B cell (primary cell): ENCODE measurements around the gene IKBKE. TPM values are rescaled to one million over a fixed set of nuclear protein-coding genes. Genes with fewer than 3 reads are reported as not detected.

Source experiments
- ATAC-seq: fragments of 200-7000 bp; cut with Tn5 transposase; one replicate; pipeline ENCODE4 v1.10.0; 2021; ENCODE audit warnings: low read depth, mild to moderate bottlenecking, moderate number of reproducible peaks, moderate library complexity
- CTCF ChIA-PET: fragments of 350-600 bp; sonication (Branson Sonifier 250); formaldehyde crosslinking; loops from one replicate; lab custom pipeline; 2021; ENCODE audit warnings: antibody characterized with exemption, inconsistent platforms; lab: Charles Lee
- POLR2A ChIA-PET: fragments of 350-600 bp; sonication (Branson Sonifier 250); formaldehyde crosslinking; loops from one replicate; lab custom pipeline; 2021; ENCODE audit warnings: antibody characterized with exemption; lab: Charles Lee
- DNase-seq: peaks from one replicate; pipeline ENCODE4 v3.0.0; 2013
- H2AFZ ChIP-seq: 2 replicates; pipeline ENCODE4 v1.6.1; 2012; ENCODE audit warnings: mild to moderate bottlenecking, low read depth, low read length; ENCODE audit not compliant: insufficient read depth, poor library complexity, severe bottlenecking
- H3K27ac ChIP-seq, 2 donors: 1 replicate in 1 of 2; 2 replicates in 1 of 2; pipeline ENCODE4 v1.5.1; 2012 to 2013; ENCODE audit warnings: low read length in 2 of 2, mild to moderate bottlenecking in 2 of 2, moderate library complexity in 1 of 2
- H3K27me3 ChIP-seq, 4 experiments: fragments of 200-600 bp in 1 of 4; sonication (generic) in 1 of 4; replicated peaks in 1 of 4; 1 replicate in 2 of 4; 2 replicates in 2 of 4; pipeline versions ENCODE4 v1.6.1 to v1.7.0; 2013 to 2016; ENCODE audit warnings: low read length in 3 of 4, mild to moderate bottlenecking in 2 of 4, mixed read lengths in 1 of 4, moderate library complexity in 1 of 4; ENCODE audit not compliant: insufficient read depth in 4 of 4, control insufficient read depth in 3 of 4; ENCODE audit errors: control extremely low read depth in 1 of 4
- H3K36me3 ChIP-seq, 2 experiments: replicated peaks in 1 of 2; 1 replicate in 1 of 2; 2 replicates in 1 of 2; pipeline versions ENCODE4 v1.6.1 to v1.7.1; 2013; ENCODE audit warnings: low read length in 1 of 2; ENCODE audit not compliant: insufficient read depth in 2 of 2, control insufficient read depth in 1 of 2; ENCODE audit errors: control extremely low read depth in 1 of 2, extremely low read depth in 1 of 2
- H3K4me1 ChIP-seq, 2 donors: fragments of 200-600 bp in 1 of 2; sonication (generic) in 1 of 2; 1 replicate in 1 of 2; 2 replicates in 1 of 2; pipeline versions ENCODE4 v1.5.1 to v1.6.1; 2013 to 2017; ENCODE audit warnings: low read length in 2 of 2; ENCODE audit not compliant: control insufficient read depth in 2 of 2, insufficient read depth in 2 of 2
- H3K4me2 ChIP-seq: replicated peaks from 2 replicates; pipeline ENCODE3; 2012; ENCODE audit warnings: mild to moderate bottlenecking, low read depth, low read length; ENCODE audit not compliant: poor library complexity, severe bottlenecking
- H3K4me3 ChIP-seq, 5 experiments: fragments of 200-600 bp in 1 of 5; sonication (generic) in 1 of 5; 1 replicate in 3 of 5; 2 replicates in 2 of 5; pipeline versions ENCODE4 v1.5.1 to v1.7.0; 2011 to 2016; ENCODE audit warnings: low read length in 4 of 5, mild to moderate bottlenecking in 4 of 5, low read depth in 2 of 5, control low read depth in 1 of 5, moderate library complexity in 1 of 5; ENCODE audit not compliant: insufficient read depth in 1 of 5; ENCODE audit errors: control extremely low read depth in 1 of 5, extremely low read depth in 1 of 5
- H3K79me2 ChIP-seq: fragments of 200-600 bp; sonication (generic); one replicate; pipeline ENCODE4 v1.6.0; 2016; ENCODE audit warnings: low read length; ENCODE audit not compliant: control insufficient read depth, insufficient read depth
- H3K9ac ChIP-seq: fragments of 200-600 bp; sonication (generic); 2 replicates; pipeline ENCODE4 v1.6.1; 2017; ENCODE audit warnings: mild to moderate bottlenecking, low read length, moderate library complexity
- H3K9me3 ChIP-seq, 3 donors: one replicate each; pipeline versions ENCODE4 v1.6.1 to v1.7.1; 2013; ENCODE audit warnings: low read length in 2 of 3; ENCODE audit not compliant: control insufficient read depth in 2 of 3, insufficient read depth in 1 of 3; ENCODE audit errors: control extremely low read depth in 1 of 3
- H4K20me1 ChIP-seq: 2 replicates; pipeline ENCODE4 v1.6.0; 2012; ENCODE audit warnings: mild to moderate bottlenecking, low read length; ENCODE audit not compliant: insufficient read depth, control insufficient read depth, poor library complexity, severe bottlenecking
- H3K27ac Mint-ChIP-seq: one replicate; pipeline ENCODE4 v1.8.0; 2021; ENCODE audit warnings: mixed read lengths
- H3K27me3 Mint-ChIP-seq: one replicate; pipeline ENCODE4 v1.8.0; 2021; ENCODE audit warnings: mixed read lengths
- H3K4me1 Mint-ChIP-seq: one replicate; pipeline ENCODE4 v1.8.0; 2021; ENCODE audit warnings: mixed read lengths
- H3K4me3 Mint-ChIP-seq: one replicate; pipeline ENCODE4 v1.8.0; 2021; ENCODE audit warnings: mixed read lengths
- H3K9me3 Mint-ChIP-seq: one replicate; pipeline ENCODE4 v1.8.0; 2022; ENCODE audit warnings: mixed read lengths; ENCODE audit not compliant: insufficient read depth
- CTCF ChIP-seq: fragments of 200-600 bp; IDR thresholded peaks from one replicate; pipeline ENCODE4 v1.8.0; 2022; ENCODE audit warnings: antibody characterized with exemption, mild to moderate bottlenecking
- EZH2 ChIP-seq: IDR thresholded peaks from 2 replicates; pipeline ENCODE4 v1.6.1; 2012; ENCODE audit warnings: borderline replicate concordance, low read depth, mild to moderate bottlenecking, moderate library complexity, low read length; ENCODE audit not compliant: insufficient read depth, poor library complexity, severe bottlenecking
- WGBS: methylation state at CpG from one replicate; pipeline ENCODE4 v1.1.5; 2013; ENCODE audit warnings: missing lambda C conversion rate; ENCODE audit not compliant: insufficient coverage; 5-methylcytosine and 5-hydroxymethylcytosine counted together
- intact Hi-C: fragments of 100-400 bp; cut with micrococcal nuclease; formaldehyde crosslinking; loops from one replicate; pipeline ENCODE4 v1.10.0; 2022
- polyA plus RNA-seq: library from polyadenylated mRNA; depleted of rRNA; stranded (reverse); fragments of >200 nt; gene quantifications from 2 replicates; pipeline ENCODE4 v1.2.3, GENCODE V29; 2012
- total RNA-seq, 2 donors: library from RNA; stranded (reverse); fragments of 120-200 nt in 1 of 2; gene quantifications; 1 replicate in 1 of 2; 2 replicates in 1 of 2; pipeline versions ENCODE4 v1.2.3 to v1.2.4, GENCODE V29; 2013 to 2022

The IKBKE gene
- total and polyA plus RNA-seq, 2 donors (not counting 1 experiment from before 2014, with no cell fraction given), result 40.8 to 55.4 TPM

DNA sequence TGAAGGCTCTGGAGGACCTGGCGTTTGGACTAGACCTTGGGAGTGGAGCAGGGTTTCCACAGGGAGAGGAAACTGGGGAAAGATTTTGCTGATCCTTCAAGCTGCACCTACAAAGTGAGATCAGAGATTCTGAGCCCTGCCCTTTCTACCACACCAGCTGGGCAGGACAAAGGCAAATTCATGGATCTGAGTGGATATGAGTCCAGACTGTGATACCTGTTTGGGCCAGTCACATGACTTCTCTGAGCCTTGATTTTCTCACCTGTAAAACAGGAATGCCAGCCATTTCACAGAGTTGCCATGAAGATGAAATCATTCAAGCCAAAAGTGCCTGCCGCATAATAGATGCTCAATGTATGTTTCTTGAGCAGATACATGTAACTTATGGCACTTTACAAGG lies 32.1 kb downstream of the IKBKE start:
- no peak overlapping the region for H3K27ac Mint-ChIP-seq
- H3K4me2 ChIP-seq, result no peak overlapping the region
- peaks cover 31% of the 10 kb centered on the region for H3K4me1 Mint-ChIP-seq
- H2AFZ ChIP-seq, result no peak overlapping the region
- no peaks in the 10 kb centered on the region for H3K79me2 ChIP-seq
- H3K9ac ChIP-seq, result no peak overlapping the region
- DNase-seq (no peak), ATAC-seq (no peak)
- no peaks in the 10 kb centered on the region for H3K9me3 ChIP-seq
- H3K4me3 Mint-ChIP-seq, result no peak overlapping the region
- peaks cover 0 to 3% of the 10 kb centered on the region in 2 experiments for H3K36me3 ChIP-seq
- H4K20me1 ChIP-seq, result no peaks in the 10 kb centered on the region
- ChIA-PET CTCF (interaction anchor here (1.5 to 3.4 kb wide), 3 partner anchors 12 to 162 kb away, joined by 3 to 10 read pairs (median 4); no protein-coding TSS in a partner anchor), POLR2A (no interaction called here)
- intact Hi-C loops, result no loop called here
- no peaks in the 10 kb centered on the region for H3K9me3 Mint-ChIP-seq
- 100% methylated on average over 2 of the region's 2 CpGs for WGBS
- H3K27me3 ChIP-seq, result peaks cover 0 to 8% (median 2%) of the 10 kb centered on the region in 4 experiments
- TF ChIP-seq EZH2 (no peak), CTCF (no peak)
- no peak overlapping the region for H3K4me3 ChIP-seq
- no peak overlapping the region for H3K27ac ChIP-seq
- peaks cover 4% of the 10 kb centered on the region for H3K27me3 Mint-ChIP-seq
- peaks cover 13 to 24% of the 10 kb centered on the region in 2 donors for H3K4me1 ChIP-seq

DNA sequence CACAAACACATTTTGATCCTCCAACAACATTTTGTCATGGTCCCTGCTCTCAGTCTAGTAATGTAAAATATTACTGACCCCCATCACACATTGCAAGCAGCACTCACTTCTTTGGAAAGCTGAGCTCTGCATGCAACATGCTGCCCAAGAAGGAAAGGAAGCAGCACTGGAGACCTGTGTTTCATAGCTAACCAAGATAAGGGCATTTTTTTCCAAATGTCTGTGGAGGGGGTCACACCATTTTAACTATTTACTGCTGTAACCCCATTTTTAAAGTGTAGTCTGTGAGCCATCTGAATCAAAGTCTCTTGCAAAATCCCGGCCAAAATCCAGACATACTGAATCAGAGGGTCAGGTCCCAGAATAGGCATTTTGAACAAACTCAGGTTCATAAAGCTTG lies 32.5 kb downstream of the IKBKE start:
- Mint-ChIP-seq H3K4me1 (peaks cover 28% of the 10 kb centered on the region), H3K9me3 (no peaks in the 10 kb centered on the region), H3K27me3 (peaks cover 4% of the 10 kb centered on the region), H3K4me3 (no peak overlapping the region), H3K27ac (no peak overlapping the region)
- ChIA-PET CTCF (interaction anchor here (1.5 to 3.4 kb wide), 3 partner anchors 12 to 162 kb away, joined by 3 to 10 read pairs (median 4); no protein-coding TSS in a partner anchor), POLR2A (no interaction called here)
- 100% methylated on average over 1 of the region's 1 CpG for WGBS
- Histone ChIP-seq H3K4me3 (no peak overlapping the region), H4K20me1 (no peaks in the 10 kb centered on the region), H2AFZ (no peak overlapping the region), H3K27ac (no peak overlapping the region), H3K27me3 (peaks cover 0 to 9% (median 2%) of the 10 kb centered on the region in 4 experiments), H3K9me3 (no peaks in the 10 kb centered on the region), H3K4me2 (no peak overlapping the region), H3K79me2 (no peaks in the 10 kb centered on the region), H3K4me1 (peaks cover 10 to 21% of the 10 kb centered on the region in 2 donors), H3K36me3 (peaks cover 0 to 3% of the 10 kb centered on the region in 2 experiments), H3K9ac (no peak overlapping the region)
- ATAC-seq (no peak), DNase-seq (no peak)
- intact Hi-C loops, result no loop called here
- no peak for TF ChIP-seq EZH2
- no peak for TF ChIP-seq CTCF
